GM10847 (cell line): ENCODE results near the gene ROBO2.

Experiments used
- POLR2A ChIP-seq: IDR thresholded peaks from 2 replicates; pipeline ENCODE4 v1.6.1; 2011; ENCODE audit not compliant: insufficient read length; ENCODE audit errors: extremely low read depth

Gene ROBO2

DNA sequence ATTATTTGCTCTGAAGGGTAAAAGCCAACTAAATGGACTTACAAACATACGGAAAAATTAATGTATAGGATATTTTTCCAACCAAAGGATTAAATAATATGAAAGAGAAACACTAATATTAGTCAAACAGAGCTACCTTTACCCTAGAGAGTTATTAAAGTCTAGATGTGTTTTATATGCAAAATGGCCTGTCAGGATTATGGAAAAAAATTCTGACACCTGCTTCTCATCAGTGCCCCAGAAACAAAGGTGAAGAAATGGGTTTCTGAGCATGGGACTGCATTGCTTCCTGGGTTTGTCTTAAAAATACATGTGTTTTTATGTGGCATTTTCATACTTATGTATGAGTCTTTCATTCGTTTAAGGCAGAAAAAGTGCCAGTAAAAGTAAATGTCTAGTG, 148.3 kb downstream of the ROBO2 start:
- TF ChIP-seq POLR2A = no peak

DNA sequence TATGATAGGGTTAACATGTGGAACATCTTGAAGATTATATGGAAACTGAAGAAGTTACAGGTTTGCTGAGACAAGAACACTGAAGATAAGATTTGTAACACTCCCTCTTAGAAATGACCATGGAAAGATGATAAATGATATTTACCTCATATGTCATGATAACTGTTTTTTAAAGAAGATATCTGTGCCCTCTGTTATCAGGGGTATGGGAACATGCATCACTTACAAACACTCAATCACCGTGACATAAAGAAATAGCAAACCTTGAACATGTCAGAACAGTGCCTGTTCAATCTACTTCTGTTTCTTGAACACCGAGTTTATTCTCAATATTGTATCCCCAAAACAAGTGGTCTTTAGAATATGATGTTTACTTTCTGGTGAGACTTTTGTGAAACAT, 149.4 kb downstream of the ROBO2 start:
- no peak for TF ChIP-seq POLR2A

DNA sequence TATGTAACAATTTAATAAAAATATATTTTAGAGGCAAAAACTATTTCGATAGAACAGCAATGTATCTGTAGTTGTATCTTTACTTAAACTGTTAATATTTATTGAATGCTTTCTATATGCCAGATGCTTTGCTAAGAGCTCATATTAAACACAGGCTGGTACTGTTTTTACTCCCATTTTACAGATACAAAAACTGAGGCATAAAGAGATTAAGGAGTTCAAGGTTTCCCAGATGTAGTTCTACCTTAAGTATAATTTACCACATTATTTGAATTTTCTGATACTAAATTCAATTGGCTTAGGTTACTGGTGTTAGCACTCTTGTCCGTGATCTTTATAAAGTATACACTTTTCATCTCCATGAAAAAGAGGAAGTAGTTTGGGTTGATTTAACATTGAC, 149.8 kb downstream of the ROBO2 start:
- no peak for TF ChIP-seq POLR2A

DNA sequence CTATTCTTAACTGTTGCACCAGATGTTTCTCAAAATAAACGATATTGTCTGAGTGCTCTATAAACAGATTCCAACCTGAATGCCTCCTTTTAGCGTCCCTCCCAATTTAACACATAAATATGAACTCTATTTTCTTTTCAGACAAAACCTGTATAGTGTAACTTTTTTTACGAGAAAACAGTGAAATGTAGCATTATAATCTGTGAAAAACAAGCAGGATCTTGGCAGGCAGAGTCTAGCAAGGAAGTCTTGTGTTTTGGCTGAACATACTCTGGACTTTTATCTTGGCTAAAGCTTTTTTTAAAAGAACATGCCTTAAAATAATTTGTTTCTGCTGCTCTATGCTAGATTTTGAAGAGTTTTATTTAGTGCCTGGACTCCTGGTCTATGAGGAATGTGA, 150.5 kb downstream of the ROBO2 start:
- TF ChIP-seq POLR2A = no peak

DNA sequence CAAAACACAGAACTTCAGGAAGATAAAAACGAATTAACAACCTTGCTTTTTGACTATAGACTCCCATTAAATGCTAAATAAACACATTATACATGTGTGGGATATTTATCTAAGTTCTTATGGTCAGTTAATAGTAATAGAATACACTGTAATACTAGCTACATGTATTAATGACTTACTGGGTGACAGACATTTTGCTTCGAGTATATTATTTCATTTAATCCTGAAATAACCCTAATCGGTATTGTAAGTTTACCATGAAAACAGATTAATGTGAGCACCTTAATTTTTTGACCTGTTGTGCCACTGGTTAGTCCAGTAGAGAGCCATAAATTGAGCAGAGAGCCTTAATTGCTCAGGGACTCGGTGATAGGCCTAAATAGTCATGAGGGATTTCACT, 151.1 kb downstream of the ROBO2 start:
- TF ChIP-seq POLR2A = no peak

DNA sequence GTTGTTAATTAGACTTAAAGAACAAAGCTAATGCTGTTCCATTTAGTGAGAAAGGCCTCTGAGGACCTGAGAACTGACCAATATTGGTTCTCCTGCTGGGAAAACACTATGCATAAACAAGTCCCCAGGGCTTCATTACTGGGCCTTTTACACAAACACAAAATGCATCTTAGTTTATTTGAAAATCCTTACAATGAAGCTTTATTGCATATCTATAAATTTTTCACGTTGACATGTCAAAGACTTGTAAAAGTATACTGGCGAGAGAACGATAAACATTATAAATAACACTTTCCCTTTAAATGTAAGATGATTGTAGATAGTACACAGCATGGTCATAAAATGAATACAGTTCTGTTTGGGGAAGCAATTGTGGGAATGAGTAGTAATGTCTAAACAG, 151.7 kb downstream of the ROBO2 start:
- no peak for TF ChIP-seq POLR2A

DNA sequence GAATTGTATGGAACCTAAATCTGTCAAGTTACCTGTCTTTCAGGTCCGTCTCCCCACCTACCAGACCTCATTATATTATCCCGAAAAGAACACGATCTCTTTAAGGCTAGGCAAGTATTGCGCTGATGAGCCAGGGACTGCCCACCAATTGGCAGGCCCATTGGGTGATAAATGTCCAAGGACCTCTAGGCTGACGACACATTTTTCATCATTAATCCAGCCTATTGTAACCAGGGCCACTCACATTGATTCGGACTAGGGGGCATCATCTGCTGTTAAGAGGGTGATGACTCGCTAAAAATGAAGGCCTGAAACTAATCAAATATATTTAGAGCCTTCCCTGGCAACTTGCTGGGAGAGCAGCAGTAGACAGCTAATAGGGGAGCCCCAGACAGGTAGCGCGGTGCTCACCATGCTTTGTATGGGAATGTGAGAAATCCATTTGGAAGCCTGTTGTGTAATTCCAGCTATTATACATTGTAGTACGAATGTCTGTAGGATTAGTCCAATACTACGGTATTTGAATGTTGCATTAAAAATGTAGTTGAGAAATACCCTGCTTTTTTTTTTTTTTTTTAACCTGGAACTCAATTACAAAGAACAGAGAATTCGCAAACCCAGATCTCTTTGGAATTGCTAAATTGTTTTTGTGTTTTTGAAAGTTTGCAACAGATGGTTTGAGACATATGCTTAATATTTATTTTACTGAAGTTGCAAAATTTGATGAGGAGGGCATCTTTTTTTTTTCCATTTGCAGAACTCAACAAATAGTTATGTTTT, 156.1 kb downstream of the ROBO2 start:
- no peak for TF ChIP-seq POLR2A

DNA sequence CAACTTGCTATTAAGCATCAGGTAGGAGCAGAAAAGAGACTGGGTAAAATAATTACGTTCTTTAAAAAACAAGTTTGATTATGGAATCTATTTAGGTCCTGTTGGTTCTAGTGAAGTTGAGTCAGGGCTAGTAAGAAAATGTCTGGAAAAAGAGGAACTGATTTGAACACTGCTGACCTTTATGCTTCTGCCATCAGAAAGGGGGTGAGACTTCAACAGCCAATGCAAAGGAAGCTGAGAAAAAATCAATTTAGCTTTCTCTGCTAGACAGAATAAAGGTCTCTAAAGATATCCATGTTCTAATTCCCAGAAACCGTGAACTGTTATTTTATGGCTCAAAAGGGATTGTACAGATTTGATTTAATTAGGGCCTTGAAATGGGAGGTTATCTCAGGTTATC, 157.5 kb downstream of the ROBO2 start:
- TF ChIP-seq POLR2A = no peak

DNA sequence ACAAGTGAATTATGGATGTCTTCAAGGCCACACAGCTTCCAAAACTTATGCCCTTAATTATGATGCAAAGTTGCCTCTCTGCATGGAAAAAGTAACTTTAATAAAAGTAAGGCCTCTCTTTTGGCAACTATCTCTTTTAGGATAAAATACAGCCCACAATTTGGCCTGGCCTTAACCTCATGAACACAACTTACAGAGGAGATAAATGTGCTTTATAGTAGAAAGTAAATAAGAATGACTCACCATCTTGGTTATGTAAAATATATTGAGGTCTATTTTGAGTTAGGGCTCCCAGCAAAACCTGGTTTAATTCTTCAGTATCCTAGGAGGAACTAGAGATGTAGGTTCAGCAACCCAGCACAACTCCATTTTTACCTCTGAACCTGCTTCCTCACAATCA, 164.0 kb downstream of the ROBO2 start:
- no peak for TF ChIP-seq POLR2A

DNA sequence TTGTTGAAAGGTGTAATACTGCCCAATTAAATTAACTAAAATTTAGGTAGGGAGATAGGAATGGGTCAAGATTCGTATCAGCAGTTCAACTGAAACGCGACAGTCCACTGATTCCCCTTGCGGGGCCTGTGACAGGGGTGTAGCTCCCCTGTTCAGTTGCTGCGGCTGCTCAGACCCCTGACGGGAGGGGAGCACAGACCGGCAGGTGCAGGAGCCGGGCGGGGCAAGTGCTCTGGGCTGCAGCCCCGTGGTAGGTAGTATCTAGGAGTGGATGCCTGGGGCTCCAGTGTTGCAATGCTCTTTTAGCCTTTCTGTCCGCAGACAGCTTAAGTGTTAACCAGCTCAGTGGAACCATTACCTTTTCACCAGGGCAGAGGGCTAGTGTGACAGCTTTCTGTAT, 164.9 kb downstream of the ROBO2 start:
- TF ChIP-seq POLR2A = no peak

DNA sequence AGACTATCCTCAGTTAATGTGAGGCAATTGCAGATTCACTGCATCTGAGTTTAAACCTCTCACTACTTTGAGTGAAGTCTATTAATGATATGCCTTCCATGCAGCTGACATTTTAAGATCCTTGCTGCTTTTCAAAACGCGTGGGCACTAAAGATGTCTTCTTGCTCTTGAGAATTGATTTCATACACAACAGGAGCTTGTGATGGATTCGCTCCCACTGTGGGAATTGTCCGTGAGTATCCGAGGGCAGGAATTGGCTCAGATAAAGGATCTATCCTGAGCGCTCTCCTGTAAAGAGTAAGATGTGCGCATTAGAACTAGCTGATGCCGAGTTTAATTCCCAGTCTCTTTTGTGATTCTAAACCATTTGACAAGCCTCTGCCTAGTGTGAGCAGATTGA, 167.9 kb downstream of the ROBO2 start:
- TF ChIP-seq POLR2A = no peak

DNA sequence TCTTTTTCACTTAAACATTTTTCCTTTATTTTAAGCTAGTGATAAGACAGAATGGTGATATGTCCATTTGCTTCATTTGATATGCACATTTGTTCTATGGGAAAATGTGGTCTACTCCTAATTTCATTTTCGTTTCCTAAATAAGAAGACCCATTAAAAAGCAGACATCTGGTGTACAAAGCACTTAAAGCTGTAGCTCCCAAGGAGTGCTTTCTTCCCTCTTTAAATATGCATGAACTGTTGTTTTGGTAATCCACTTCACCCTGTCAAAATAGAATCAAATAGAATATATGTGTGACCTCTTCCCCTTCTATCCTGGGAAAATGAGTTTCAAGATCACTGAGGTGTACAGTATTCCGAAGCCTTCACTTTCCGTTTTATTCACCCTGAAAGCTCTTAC, 182.8 kb downstream of the ROBO2 start:
- TF ChIP-seq POLR2A = no peak

DNA sequence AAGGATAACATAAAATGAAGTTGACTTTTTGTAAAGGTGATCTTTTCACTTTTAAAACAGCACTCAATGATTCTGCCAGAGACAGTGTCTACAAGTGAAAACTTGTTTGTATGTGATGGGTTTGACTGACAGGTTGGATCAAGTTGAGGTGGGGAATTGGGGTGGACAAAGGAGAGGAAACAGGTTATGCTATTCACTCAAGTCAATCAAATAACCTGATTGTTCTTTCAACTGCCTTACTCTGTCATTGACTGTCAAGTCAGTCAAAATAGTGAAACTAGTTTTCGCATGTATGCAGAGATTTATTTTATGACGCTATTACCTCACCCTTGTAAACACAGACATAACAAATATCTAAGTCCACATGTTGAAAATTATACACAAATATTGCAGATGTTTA, 187.7 kb downstream of the ROBO2 start:
- no peak for TF ChIP-seq POLR2A

DNA sequence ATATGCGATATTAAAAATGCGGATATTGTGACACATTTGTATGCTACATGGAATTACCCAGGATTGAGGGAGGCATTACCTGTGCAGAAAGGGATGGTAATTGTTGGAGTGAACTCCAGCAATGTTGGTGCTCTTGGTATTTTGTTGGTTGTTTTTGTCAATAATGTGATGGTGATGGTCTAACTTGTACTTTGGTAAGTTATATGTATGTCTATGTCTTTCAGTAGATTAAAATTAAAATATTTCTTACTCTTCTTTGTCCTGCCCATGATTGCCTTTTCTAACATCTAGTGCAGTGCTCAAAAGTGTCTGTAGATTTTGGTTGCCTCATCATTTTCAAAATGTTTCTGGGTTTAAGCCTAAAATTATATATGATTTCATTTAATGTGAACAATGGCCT, 192.7 kb downstream of the ROBO2 start:
- no peak for TF ChIP-seq POLR2A

DNA sequence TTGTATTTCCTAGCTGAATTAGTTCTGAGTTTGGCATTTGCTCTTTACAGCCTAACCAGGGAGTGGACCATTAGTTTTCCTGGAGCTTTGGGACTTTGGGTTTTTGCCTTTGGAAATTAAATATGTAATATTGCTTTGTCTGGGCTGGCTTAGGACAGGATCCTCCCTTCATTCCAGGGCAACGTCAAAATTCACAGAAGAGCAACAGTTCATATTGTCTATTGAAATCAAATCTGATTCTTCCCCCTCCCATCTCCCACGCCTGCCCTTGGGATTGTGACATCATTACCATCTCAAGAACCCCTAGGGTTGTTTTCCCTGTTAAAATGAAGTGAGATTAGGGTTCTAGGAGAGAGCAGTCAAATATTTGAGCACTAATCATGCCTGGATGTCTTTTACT, 194.1 kb downstream of the ROBO2 start:
- TF ChIP-seq POLR2A = no peak

DNA sequence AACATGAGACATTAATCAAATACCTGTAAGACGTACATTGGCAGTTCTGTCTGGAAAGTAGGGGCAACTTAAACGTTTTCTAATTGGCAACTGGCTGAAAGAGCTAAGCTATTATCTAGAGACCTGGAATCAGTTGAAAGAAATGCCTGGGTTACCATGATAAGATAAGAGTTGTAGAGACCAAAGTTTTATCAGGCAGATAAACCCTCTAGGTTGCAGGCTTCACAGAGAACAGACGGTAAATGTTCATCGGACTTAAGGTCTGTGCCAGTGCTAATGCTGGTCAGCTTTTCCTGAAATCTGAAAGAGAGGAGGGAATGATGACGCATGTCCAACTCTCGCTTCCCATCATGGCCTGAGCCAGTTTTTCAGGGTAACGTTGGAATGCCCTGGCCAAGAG, 196.2 kb downstream of the ROBO2 start:
- no peak for TF ChIP-seq POLR2A

DNA sequence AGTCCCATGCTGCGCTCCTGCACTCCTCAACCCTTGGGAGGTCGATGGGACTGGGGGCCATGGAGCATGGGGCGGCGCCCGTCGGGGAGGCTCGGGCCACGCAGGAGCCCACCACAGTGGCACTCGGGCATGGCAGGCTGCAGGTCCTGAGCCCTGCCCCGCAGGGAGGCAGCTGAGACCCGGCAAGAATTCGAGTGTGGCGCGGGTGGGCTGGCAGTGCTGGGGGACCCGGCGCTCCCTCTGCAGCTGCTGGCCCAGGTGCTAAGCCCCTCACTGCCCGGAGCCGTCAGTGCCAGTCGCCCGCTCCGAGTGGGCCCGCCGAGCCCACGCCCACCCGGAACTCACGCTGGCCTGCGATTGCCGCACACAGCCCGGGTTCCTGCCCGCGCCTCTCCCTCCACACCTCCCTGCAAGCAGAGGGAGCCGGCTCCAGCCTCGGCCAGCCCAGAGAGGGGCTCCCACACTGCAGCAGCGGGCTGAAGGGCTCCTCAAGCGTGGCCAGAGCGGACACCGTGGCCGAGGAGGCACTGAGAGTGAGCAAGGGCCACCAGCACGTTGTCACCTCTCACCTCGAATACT, 200.3 kb downstream of the ROBO2 start:
- no peak for TF ChIP-seq POLR2A

DNA sequence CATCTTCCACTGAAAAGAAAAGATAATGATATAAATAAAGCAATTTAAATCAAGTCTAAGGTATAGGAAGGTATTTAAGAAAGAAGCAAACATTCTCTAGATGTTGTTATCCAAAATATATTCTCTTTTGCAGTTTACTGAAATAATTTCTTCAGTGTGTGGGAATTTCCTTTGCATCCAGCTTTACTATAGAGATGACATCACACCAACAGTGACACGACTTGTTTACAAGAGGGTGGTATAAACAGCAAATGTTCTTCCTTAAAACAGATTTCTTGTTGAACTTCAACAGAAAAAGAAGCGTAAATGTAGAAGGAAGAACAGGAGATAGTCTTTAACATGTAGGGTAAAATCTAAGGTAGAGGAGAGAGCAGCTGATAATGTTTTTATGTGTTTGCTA, 202.5 kb downstream of the ROBO2 start:
- no peak for TF ChIP-seq POLR2A

DNA sequence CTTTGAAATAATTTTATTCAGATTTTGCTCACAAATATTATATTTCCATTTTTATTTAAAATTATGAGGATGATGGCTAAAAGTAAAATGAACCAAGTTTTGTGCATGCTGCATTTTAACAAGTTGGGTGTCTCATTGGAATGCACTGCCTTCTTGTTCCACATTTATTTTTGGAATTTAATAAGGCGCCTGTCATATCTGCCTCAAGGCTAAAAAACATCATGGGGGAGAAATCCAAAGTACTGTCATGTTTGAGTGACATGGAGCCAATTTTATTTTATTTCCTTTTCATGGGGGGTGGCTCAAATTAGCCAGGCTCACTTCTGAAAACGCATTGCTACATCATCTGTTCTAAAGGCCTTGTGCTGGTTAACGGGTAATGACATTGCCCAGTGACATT, 205.1 kb downstream of the ROBO2 start:
- no peak for TF ChIP-seq POLR2A
